PFSK-1 (cell line): Measurements from ENCODE around the gene CTRB1.

ENCODE experiments used
- FOXP2 ChIP-seq: optimal IDR thresholded peaks from 2 replicates; pipeline ENCODE3; 2011; ENCODE audit warnings: borderline replicate concordance, control low read depth, inconsistent platforms; ENCODE audit not compliant: insufficient read depth; ENCODE audit errors: extremely low read length, extremely low read depth
- POLR2AphosphoS5 ChIP-seq: IDR thresholded peaks from 2 replicates; pipeline ENCODE4 v1.6.1; 2012; ENCODE audit warnings: low read depth, mild to moderate bottlenecking, control low read depth, low read length, moderate library complexity
- REST ChIP-seq, 2 experiments: IDR thresholded peaks; 2 replicates each; pipeline versions ENCODE4 v1.6.1 to v1.8.0; 2011 to 2012; ENCODE audit warnings: low read depth in 2 of 2, low read length in 2 of 2, control low read depth in 1 of 2, inconsistent platforms in 1 of 2, mild to moderate bottlenecking in 1 of 2, moderate library complexity in 1 of 2; ENCODE audit not compliant: insufficient read depth in 1 of 2
- SIN3A ChIP-seq: IDR thresholded peaks from 2 replicates; pipeline ENCODE4 v1.6.1; 2012; ENCODE audit warnings: mild to moderate bottlenecking, low read length, moderate library complexity, borderline replicate concordance; ENCODE audit not compliant: insufficient read depth
- TAF1 ChIP-seq: IDR thresholded peaks from 2 replicates; pipeline ENCODE4 v1.6.1; 2012; ENCODE audit warnings: low read length, control low read depth, borderline replicate concordance; ENCODE audit not compliant: insufficient read depth

The CTRB1 gene

GRCh38 chr16:75206749-75207451, 11.9 kb upstream of the CTRB1 start, which contains the start of gene CTRB2:
Gene CTRB2, minus strand, starts transcription at chr16:75207161. Its CDS starts 20 bp downstream, at chr16:75207141.
- TF ChIP-seq SIN3A (no peak), POLR2AphosphoS5 (no peak), REST (IDR thresholded peaks at IDR 0.05; ENCODE audit: insufficient read depth in 1 of 2, low read depth in 2 of 2, low read length in 2 of 2) (no peak), FOXP2 (no peak), TAF1 (no peak)

- TF ChIP-seq FOXP2 (no peak), POLR2AphosphoS5 (no peak), TAF1 (no peak), SIN3A (no peak), REST (IDR thresholded peaks at IDR 0.05; ENCODE audit: insufficient read depth in 1 of 2, low read depth in 2 of 2, low read length in 2 of 2) (no peak)
Measured at GRCh38 chr16:75207831-75208230, 11.0 kb upstream of the CTRB1 start.

- TF ChIP-seq REST (IDR thresholded peaks at IDR 0.05; ENCODE audit: insufficient read depth in 1 of 2, low read depth in 2 of 2, low read length in 2 of 2), result no peak
- TF ChIP-seq FOXP2, result no peak
- no peak for TF ChIP-seq SIN3A
- TF ChIP-seq POLR2AphosphoS5, result no peak
- no peak for TF ChIP-seq TAF1
Measured at GRCh38 chr16:75208242-75208825, 10.5 kb upstream of the CTRB1 start.

GRCh38 chr16:75208861-75209505, 9.8 kb upstream of the CTRB1 start:
- TF ChIP-seq POLR2AphosphoS5 (no peak), TAF1 (no peak), SIN3A (no peak), REST (IDR thresholded peaks at IDR 0.05; ENCODE audit: insufficient read depth in 1 of 2, low read depth in 2 of 2, low read length in 2 of 2) (no peak), FOXP2 (no peak)
